ENCODE measurements around the gene EXOC7.
"Not testable (repeated sequence)": the region's sequence is repeated elsewhere in the genome, so short reads cannot be mapped to it uniquely, and the experiment has no call there.

The EXOC7 gene

DNA sequence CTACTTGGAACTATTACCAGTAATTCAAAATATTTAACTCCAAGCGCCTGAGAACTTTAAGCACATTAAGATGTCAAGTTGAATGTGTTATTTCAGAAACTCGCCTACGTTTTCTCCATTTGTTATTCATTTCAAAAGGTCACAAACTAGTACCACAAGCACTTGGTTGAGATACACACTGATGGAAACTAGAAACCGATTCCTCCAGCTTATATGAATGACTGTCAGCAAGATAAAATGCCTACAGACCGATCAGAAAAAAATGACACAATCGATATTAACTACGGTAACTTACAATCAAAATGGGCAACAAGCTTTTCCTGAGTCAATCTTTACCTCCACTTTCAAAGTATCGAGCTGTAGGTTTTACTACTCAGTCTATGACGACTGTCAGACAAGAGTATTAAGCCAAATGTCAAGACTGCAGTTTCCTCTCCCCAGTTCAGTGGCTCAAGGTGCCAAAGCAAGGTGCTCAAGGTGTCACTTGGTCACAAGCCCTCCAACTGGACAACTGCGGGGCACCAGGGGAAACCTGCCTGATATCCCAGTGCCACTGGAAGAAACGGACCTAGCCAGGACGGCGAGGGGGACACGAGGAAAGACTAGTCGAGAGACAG lies 31.9 kb downstream of the EXOC7 start:
- Mint-ChIP-seq H3K36me3 (ENCODE audit: low read depth) (peaks cover 26% of the 10 kb centered on the region), H3K4me3 (peak overlapping the region; percentile 91), H3K4me1 (peaks cover 44% of the 10 kb centered on the region), H3K27ac (peak overlapping the region; percentile 98), H3K27me3 (peaks cover 27% of the 10 kb centered on the region), H3K9me3 (no peaks in the 10 kb centered on the region)
- ATAC-seq (peak; percentile 72), DNase-seq (peak; percentile 46)

DNA sequence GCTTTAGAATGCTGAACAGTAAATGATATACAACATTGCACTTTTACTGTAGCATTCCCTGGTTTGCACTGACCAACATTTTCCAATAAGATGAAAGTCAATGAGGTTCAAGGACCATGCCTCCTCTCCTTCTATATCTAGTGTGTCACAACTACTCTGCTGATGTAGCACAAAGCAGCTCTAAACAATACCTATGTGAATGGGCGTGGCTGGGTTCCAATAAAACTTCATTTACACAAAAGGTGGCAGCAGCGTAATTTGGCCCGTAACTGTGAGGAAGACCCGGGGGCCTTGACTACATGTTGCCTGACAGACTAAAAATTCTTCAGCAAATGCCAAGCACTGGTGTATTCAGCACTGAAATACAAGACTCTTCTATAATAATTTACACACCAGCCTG lies 37.8 kb downstream of the EXOC7 start:
- Mint-ChIP-seq H3K27me3 (no peaks in the 10 kb centered on the region), H3K4me3 (no peak overlapping the region), H3K9me3 (no peaks in the 10 kb centered on the region), H3K27ac (peak overlapping the region; percentile 52), H3K4me1 (peaks cover 32% of the 10 kb centered on the region), H3K36me3 (ENCODE audit: low read depth) (peaks cover 63% of the 10 kb centered on the region)
- no peak for DNase-seq
- no peak for ATAC-seq

DNA sequence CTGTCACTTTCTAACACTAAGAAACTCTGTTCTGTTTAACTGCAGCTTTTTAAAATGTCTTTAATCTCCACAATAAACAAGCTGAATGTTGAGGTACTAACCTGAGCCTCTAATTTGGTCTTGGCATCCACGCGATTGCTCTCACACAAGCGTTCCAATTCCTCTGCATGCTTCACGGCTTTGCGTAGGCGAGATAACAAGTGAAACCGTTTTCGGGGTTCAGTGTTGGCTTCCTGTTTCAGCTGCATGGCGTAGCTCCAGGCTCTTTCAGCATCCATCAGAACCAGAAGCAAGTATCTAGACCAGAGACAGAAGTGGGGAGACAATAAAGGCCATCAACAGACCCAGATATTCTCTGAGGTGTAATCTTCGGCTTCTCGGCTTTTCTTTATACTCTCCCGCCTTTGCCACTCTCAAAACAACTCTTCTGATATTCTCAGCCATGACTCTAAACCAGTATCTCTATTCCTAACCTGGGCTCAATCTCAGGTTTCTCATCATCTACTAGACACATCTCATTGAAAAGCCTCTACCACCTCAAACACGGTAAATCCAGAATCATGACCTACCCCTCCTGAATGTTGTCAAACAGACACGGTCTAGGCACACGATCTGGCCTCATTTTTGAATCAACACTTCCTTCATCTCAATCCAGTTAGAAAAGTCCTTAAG lies 39.6 kb downstream of the EXOC7 start:
- peaks cover 66% of the 10 kb centered on the region for H3K36me3 Mint-ChIP-seq (ENCODE audit: low read depth)
- DNase-seq (peak; percentile 19), ATAC-seq (peak; percentile 52)
- peak overlapping the region; percentile 36 for H3K27ac Mint-ChIP-seq
- H3K4me3 Mint-ChIP-seq = no peak overlapping the region
- no peaks in the 10 kb centered on the region for H3K9me3 Mint-ChIP-seq
- H3K27me3 Mint-ChIP-seq = no peaks in the 10 kb centered on the region
- H3K4me1 Mint-ChIP-seq = peaks cover 22% of the 10 kb centered on the region

DNA sequence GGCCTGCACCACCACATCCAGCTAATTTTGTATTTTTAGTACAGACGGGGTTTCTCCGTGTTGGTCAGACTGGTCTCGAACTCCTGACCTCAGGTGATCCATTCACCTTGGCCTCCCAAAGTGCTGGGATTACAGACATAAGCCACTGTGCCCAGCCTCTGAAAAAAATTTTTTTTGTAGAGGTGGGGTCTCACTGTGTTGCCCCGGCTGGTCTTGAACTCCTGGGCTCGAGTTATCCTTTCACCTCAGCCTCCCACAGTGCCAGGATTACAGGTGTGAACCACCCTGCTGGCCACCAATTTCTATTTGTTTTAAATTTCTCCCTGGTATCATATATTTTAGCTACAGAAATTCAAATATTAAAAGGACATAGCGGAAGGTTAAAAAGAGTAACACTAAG lies 45.3 kb downstream of the EXOC7 start:
- not testable (repeated sequence) for H3K9me3 Mint-ChIP-seq, H3K27me3 Mint-ChIP-seq, H3K27ac Mint-ChIP-seq, DNase-seq, H3K4me3 Mint-ChIP-seq, ATAC-seq
- peaks cover 58% of the 10 kb centered on the region for H3K36me3 Mint-ChIP-seq (ENCODE audit: low read depth)
- H3K4me1 Mint-ChIP-seq = peaks cover 15% of the 10 kb centered on the region

DNA sequence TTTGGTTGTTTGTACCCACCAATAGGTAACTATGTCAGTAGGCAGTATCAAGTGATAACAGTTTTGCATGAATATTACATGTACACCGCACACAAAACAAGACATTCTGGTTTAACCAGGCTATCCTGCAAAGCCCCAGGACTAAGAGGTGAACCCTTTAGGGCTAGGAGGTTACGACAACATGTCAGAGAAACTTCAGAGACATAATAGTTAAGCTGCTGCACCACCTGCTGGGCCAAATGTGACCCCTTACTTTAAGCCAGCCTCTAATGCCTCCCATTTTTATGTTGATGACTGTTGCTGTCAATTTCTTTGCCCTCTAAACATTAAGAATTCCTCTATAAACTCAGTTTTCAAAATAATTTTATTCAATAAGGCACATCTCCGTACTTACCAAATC lies 46.7 kb downstream of the EXOC7 start:
- Mint-ChIP-seq H3K36me3 (ENCODE audit: low read depth) (peaks cover 52% of the 10 kb centered on the region), H3K27me3 (no peaks in the 10 kb centered on the region), H3K9me3 (no peaks in the 10 kb centered on the region), H3K4me1 (peaks cover 16% of the 10 kb centered on the region), H3K4me3 (no peak overlapping the region), H3K27ac (no peak overlapping the region)
- DNase-seq (no peak), ATAC-seq (no peak)

DNA sequence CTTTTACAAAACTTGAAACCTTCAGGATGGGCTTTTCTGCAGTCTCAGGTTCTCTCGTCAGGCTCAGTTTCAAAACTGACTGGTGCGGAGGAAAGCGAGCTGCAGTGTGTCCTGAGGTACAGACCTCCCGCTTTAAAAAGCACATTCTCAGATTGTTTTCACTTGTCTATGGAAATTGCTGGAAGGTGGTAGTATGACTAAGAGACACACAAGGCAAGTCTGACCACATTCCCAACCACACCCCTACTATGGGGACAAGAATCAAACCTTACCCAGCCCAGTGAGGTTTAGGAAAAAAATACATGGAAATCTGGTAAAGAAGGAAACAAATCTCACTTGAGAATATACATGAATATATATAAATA lies 49.5 kb downstream of the EXOC7 start:
- H3K27ac Mint-ChIP-seq = peak overlapping the region; percentile 25
- ATAC-seq (no peak), DNase-seq (no peak)
- no peaks in the 10 kb centered on the region for H3K27me3 Mint-ChIP-seq
- no peak overlapping the region for H3K4me3 Mint-ChIP-seq
- no peaks in the 10 kb centered on the region for H3K9me3 Mint-ChIP-seq
- peaks cover 52% of the 10 kb centered on the region for H3K36me3 Mint-ChIP-seq (ENCODE audit: low read depth)
- H3K4me1 Mint-ChIP-seq = peaks cover 28% of the 10 kb centered on the region

DNA sequence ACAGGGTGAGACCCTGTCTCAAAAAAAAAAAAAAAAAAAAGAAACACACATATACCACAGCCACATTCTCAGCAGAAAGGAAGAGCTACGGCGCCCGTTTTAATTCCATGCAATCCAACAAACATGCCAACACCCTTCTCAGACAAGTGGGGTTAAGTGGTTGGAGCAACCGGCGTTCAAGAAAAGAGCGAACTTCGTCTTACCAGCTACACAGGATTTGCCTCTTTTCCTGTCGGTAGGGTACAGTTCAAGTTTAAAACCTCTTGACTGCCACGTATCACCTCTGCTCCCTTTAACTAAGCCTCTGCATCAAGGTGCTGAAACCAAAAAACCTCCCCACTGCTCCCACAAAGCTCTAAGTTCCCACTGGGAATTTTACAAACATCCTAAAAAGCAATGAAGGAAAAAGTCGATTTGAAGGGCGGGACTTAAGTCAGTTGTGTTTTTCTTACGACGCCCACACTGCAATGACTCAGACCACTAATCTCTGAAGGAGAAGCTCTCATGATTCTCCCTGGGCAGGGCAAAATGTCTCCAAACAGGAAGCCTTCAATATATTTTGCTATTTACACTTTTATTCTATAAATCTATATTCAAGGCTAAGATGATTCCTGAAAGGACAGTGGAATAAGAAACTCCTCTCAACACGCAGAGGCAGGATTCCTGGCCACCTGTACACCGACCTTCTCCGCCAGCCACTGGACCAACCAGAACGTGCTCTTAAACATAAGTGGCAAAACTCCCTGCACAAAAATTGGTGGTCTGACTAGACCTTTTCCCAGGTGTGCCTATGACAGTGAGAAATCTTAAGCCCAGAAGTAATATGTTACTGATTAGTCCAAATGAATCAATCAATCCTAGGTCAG lies 50.1 kb downstream of the EXOC7 start:
- Mint-ChIP-seq H3K27me3 (no peaks in the 10 kb centered on the region), H3K4me1 (peaks cover 29% of the 10 kb centered on the region), H3K9me3 (no peaks in the 10 kb centered on the region), H3K4me3 (no peak overlapping the region), H3K36me3 (ENCODE audit: low read depth) (peaks cover 52% of the 10 kb centered on the region), H3K27ac (peak overlapping the region; percentile 25)
- DNase-seq (no peak), ATAC-seq (peak; percentile 50)

DNA sequence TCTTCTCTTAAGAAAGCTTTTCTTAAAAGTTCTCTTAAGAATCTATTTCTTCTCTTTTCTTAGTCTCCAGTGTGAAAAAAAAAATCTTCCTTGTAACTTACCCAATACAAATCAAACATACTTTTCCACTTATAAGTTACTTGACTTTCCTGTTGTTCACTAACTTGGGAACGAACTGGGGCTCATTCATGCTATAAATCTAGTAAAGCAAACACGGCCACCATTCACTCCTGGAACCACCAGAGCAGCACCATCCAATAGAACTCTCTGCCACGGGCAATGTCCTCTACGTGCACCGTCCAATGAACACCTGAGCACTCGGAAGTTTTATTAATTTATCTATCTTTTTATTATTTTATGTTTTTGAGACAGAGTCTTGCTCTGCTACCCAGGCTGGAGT lies 52.0 kb downstream of the EXOC7 start:
- no peaks in the 10 kb centered on the region for H3K27me3 Mint-ChIP-seq
- no peak for ATAC-seq
- H3K27ac Mint-ChIP-seq = no peak overlapping the region
- no peaks in the 10 kb centered on the region for H3K9me3 Mint-ChIP-seq
- H3K4me1 Mint-ChIP-seq = peaks cover 29% of the 10 kb centered on the region
- DNase-seq = no peak
- peaks cover 49% of the 10 kb centered on the region for H3K36me3 Mint-ChIP-seq (ENCODE audit: low read depth)
- no peak overlapping the region for H3K4me3 Mint-ChIP-seq

DNA sequence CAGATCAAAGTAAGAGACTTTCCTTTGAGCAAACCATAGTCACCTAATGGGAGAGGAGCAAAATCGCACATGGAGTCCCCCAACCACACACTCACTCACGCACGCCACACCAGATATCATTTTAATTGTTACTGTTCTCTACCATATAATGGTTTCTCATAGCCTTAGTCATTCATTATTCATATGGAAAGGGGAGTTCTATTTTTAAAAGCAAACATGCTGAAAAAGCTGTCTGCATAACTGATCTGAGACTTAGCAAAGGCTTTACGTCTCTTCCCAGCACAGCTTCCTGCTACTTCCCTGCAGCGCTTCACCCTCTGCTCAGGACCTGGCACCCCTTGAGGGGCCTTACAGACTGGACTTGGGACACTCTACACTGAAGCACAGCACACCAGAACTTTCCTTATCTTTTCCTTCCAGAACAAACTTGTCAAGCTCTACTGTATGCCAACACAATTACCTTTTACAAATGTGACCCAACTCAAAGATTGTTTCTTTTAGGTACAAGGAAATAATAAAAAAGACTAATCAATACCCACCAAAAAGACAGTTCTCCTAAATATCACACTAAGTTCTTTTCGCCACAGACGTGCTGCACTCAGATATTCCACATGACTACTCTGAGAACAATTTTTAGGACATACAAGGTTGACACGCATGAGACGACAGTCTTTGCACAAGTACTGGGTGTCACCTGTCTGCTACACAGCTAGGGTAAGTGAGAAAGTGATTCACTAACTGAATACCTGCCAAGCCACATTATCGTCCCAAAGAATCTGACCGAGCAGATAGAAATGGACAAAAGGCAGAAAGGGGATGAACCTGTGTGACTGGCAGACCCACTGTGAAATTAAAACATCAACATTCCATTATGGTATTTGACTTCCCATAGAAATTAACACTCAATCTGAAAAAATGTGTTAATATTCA lies 52.8 kb downstream of the EXOC7 start:
- Mint-ChIP-seq H3K27me3 (no peaks in the 10 kb centered on the region), H3K27ac (peak overlapping the region; percentile 16), H3K4me3 (no peak overlapping the region), H3K36me3 (ENCODE audit: low read depth) (peaks cover 46% of the 10 kb centered on the region), H3K9me3 (no peaks in the 10 kb centered on the region), H3K4me1 (peaks cover 29% of the 10 kb centered on the region)
- ATAC-seq (no peak), DNase-seq (no peak)

DNA sequence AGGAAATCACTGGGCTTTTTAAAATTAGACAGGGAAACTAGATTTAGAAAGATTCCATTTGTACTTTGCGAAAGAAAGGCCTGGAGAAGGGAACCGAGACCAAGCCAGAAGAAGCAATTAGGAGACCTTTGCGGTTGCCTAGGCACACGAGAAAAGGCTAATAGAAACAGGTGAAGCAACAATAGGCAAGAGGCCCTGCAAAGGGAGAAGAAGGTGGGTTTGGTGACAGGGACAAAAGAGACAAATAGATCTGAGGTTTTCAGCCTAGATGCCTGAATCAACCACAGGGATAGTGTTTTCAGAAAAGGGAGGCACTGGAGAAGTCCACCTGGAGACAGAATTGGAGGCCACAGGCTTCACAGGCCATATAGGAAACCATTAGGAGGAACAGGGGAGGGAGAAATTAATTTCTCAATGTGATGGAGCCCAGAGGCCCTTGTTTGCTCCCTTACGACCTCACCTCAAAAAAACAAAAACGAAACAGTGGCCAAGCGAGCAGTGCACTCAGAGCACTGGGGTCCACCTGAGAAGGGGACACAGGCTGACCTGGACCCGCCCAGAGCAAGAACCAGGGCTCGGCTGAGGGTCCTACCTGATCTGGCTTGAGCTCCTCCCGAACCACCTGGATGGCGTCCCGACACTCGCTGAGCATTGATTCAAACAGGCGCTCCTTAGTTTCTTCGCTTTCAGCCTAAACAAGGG lies 53.6 kb downstream of the EXOC7 start:
- peak overlapping the region; percentile 16 for H3K27ac Mint-ChIP-seq
- no peaks in the 10 kb centered on the region for H3K27me3 Mint-ChIP-seq
- H3K9me3 Mint-ChIP-seq = no peaks in the 10 kb centered on the region
- peaks cover 29% of the 10 kb centered on the region for H3K4me1 Mint-ChIP-seq
- peaks cover 52% of the 10 kb centered on the region for H3K36me3 Mint-ChIP-seq (ENCODE audit: low read depth)
- no peak for DNase-seq
- no peak for ATAC-seq
- H3K4me3 Mint-ChIP-seq = no peak overlapping the region

DNA sequence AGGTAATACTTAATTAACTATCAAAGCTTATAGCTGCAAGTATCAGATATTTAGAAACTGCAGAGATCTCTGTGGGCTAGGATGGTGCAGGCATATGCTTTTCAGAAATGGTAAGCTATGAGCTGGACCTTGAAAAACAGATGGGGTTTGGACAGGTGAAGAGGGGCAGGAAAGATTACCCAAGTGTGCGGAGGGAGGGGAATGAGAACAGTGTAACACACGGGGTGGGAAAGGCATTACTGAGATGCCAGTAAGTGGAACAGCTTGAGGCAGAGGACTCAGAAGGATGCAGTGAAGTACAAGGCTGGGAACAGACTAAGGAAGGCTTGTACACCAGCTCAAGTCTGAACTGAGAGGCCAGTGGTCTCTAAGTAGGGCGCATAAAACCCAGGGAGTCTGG lies 54.3 kb downstream of the EXOC7 start:
- Mint-ChIP-seq H3K4me3 (no peak overlapping the region), H3K36me3 (ENCODE audit: low read depth) (peaks cover 56% of the 10 kb centered on the region), H3K27me3 (no peaks in the 10 kb centered on the region), H3K4me1 (peaks cover 24% of the 10 kb centered on the region), H3K27ac (no peak overlapping the region), H3K9me3 (no peaks in the 10 kb centered on the region)
- DNase-seq (no peak), ATAC-seq (no peak)

DNA sequence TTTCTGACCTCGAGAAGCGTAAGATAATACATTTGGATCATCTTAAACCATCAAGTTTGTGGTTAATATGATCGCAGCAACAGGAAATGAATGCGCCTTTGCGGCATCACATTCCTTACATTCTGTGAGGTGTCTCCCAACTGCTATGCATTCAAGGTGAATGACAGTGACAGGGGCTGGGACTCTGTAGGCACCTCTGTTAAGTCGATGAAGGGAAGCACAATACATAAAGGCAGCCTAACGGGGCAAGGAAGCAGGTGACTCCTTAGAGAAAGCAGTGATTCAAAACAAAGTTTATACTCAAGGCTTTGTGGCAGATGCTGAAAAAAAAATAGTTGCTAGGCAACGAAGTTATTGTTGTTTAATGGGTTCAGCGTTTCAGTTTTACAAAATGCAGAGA lies 54.9 kb downstream of the EXOC7 start:
- H3K27me3 Mint-ChIP-seq = no peaks in the 10 kb centered on the region
- H3K9me3 Mint-ChIP-seq = no peaks in the 10 kb centered on the region
- H3K4me1 Mint-ChIP-seq = peaks cover 19% of the 10 kb centered on the region
- no peak overlapping the region for H3K4me3 Mint-ChIP-seq
- DNase-seq = no peak
- peaks cover 55% of the 10 kb centered on the region for H3K36me3 Mint-ChIP-seq (ENCODE audit: low read depth)
- no peak for ATAC-seq
- H3K27ac Mint-ChIP-seq = no peak overlapping the region

DNA sequence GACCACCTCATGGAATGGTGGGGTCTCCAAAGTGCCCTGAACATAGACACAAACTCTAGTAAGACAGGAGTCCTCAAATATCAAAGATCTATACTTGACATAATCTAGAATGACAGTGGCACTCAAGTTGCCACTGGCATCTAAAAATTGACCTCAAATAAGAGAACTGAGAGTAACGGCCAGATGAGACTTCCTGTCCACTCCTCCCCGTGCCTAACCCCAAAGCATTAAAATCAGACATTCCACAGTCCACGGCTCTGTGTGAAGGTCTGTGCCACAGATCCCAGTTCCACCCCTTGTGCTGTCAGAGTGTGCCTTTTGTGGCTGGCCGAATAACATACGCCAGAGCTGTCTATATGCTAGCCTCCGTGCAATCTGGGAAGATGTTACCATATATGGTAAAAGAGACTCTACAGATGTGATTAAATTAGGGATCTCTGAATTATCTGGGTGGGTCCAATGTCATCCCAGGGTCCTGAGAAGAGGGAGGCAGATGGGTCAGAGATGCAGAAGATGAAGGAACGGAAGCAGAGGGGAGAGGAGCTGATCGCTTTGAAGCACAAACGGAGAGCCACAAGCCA lies 55.5 kb downstream of the EXOC7 start:
- ATAC-seq = no peak
- Mint-ChIP-seq H3K27me3 (no peaks in the 10 kb centered on the region), H3K4me3 (no peak overlapping the region), H3K36me3 (ENCODE audit: low read depth) (peaks cover 55% of the 10 kb centered on the region), H3K4me1 (peaks cover 13% of the 10 kb centered on the region), H3K9me3 (no peaks in the 10 kb centered on the region), H3K27ac (no peak overlapping the region)
- no peak for DNase-seq

Measured in activated naive CD8-positive, alpha-beta T cell treated with anti-CD3 and anti-CD28 coated beads, Interleukin-2, amount 50 U/mL, for 24 hours (primary cell).